ENCODE measurements around the gene PDP2.
"Not testable (repeated sequence)": the region's sequence is repeated elsewhere in the genome, so short reads cannot be mapped to it uniquely, and the experiment has no call there.

PDP2 gene

GRCh38 chr16:66885491-66885890 is 5.2 kb downstream of the PDP2 start:
- no peak for DNase-seq (ENCODE audit: extremely low read depth in 1 of 2, low read depth in 1 of 2)

- no peak for DNase-seq (ENCODE audit: extremely low read depth in 1 of 2, low read depth in 1 of 2)
Measured at GRCh38 chr16:66886321-66886720, 6.0 kb downstream of the PDP2 start.

- DNase-seq (ENCODE audit: extremely low read depth in 1 of 2, low read depth in 1 of 2), result no peak
Measured at GRCh38 chr16:66886914-66887313, 6.6 kb downstream of the PDP2 start.

- DNase-seq (ENCODE audit: extremely low read depth in 1 of 2, low read depth in 1 of 2), result no peak
Measured at GRCh38 chr16:66888647-66889615, 8.6 kb downstream of the PDP2 start.

GRCh38 chr16:66889622-66890021 is 9.3 kb downstream of the PDP2 start:
- no peak for DNase-seq (ENCODE audit: extremely low read depth in 1 of 2, low read depth in 1 of 2)

- DNase-seq (ENCODE audit: extremely low read depth in 1 of 2, low read depth in 1 of 2), result no peak
Measured at GRCh38 chr16:66890799-66891198, 10.5 kb downstream of the PDP2 start.

GRCh38 chr16:66891360-66891759 is 11.0 kb downstream of the PDP2 start:
- DNase-seq (ENCODE audit: extremely low read depth in 1 of 2, low read depth in 1 of 2), result no peak

GRCh38 chr16:66891797-66892196 is 11.5 kb downstream of the PDP2 start:
- DNase-seq (ENCODE audit: extremely low read depth in 1 of 2, low read depth in 1 of 2), result no peak

GRCh38 chr16:66894055-66894454 is 13.7 kb downstream of the PDP2 start:
- DNase-seq (ENCODE audit: extremely low read depth in 1 of 2, low read depth in 1 of 2), result no peak

GRCh38 chr16:66894948-66895688 is 14.8 kb downstream of the PDP2 start:
- DNase-seq (ENCODE audit: extremely low read depth in 1 of 2, low read depth in 1 of 2), result peak in 1 of 2 donors; percentile 27

GRCh38 chr16:66895689-66895979 is 15.3 kb downstream of the PDP2 start:
- no peak for DNase-seq (ENCODE audit: extremely low read depth in 1 of 2, low read depth in 1 of 2)

- no peak for DNase-seq (ENCODE audit: extremely low read depth in 1 of 2, low read depth in 1 of 2)
Measured at GRCh38 chr16:66895999-66896398, 15.7 kb downstream of the PDP2 start.

GRCh38 chr16:66896682-66897081 is 16.4 kb downstream of the PDP2 start:
- not testable (repeated sequence) for DNase-seq (ENCODE audit: extremely low read depth in 1 of 2, low read depth in 1 of 2)

- DNase-seq (ENCODE audit: extremely low read depth in 1 of 2, low read depth in 1 of 2), result no peak
Measured at GRCh38 chr16:66898207-66898606, 17.9 kb downstream of the PDP2 start.

- no peak for DNase-seq (ENCODE audit: extremely low read depth in 1 of 2, low read depth in 1 of 2)
Measured at GRCh38 chr16:66898933-66899309, 18.6 kb downstream of the PDP2 start.

GRCh38 chr16:66899310-66899944 is 19.1 kb downstream of the PDP2 start:
- DNase-seq (ENCODE audit: extremely low read depth in 1 of 2, low read depth in 1 of 2), result no peak

GRCh38 chr16:66899945-66900710 is 19.8 kb downstream of the PDP2 start:
- no peak for DNase-seq (ENCODE audit: extremely low read depth in 1 of 2, low read depth in 1 of 2)

- no peak for DNase-seq (ENCODE audit: extremely low read depth in 1 of 2, low read depth in 1 of 2)
Measured at GRCh38 chr16:66900721-66901441, 20.6 kb downstream of the PDP2 start.

GRCh38 chr16:66901626-66902025 is 21.3 kb downstream of the PDP2 start:
- no peak for DNase-seq (ENCODE audit: extremely low read depth in 1 of 2, low read depth in 1 of 2)
